Adrenal gland (tissue), 5 donors: Measurements from ENCODE around the gene TM4SF18.

ENCODE experiments used
- POLR2A ChIP-seq, 2 donors: fragments of 450-650 bp; IDR thresholded peaks; one replicate each; pipeline ENCODE4 v1.6.1; 2017; ENCODE audit warnings: antibody characterized with exemption in 2 of 2, mild to moderate bottlenecking in 2 of 2, moderate library complexity in 1 of 2
- TF ChIP-seq, protein P1 (sequence below), 6 experiments: fragments of 450-650 bp in 4 of 6; fragments of 200-600 bp in 2 of 6; sonication (generic) in 1 of 6; IDR thresholded peaks; 1 replicate in 5 of 6; 2 replicates in 1 of 6; pipeline versions ENCODE4 v1.5.1 to v1.8.0; 2016 to 2021; ENCODE audit warnings: antibody characterized with exemption in 6 of 6, mild to moderate bottlenecking in 2 of 6, moderate library complexity in 1 of 6
- donor health status: DM: no; HTN: no; CAD: no.

DNA sequence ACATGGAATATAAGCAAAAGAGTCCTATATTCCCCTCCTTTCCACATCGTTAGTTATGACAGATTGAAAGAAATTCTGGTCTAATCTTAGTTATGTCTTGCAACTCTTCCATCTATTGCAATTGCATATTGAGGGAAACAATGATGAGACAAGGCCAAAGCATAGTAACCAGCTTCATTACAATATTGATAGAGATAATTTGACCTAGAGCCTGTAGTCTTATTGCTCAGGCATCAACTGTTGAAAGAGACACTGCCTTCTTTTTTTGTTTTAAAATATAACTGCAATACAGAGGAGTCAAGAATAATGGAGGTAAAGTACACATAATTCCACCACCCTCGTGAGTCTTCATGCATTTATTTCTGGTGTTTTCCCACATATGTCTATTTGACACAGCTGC lies 2.0 kb downstream of the TM4SF18 start:
- TF ChIP-seq, protein P1, sequence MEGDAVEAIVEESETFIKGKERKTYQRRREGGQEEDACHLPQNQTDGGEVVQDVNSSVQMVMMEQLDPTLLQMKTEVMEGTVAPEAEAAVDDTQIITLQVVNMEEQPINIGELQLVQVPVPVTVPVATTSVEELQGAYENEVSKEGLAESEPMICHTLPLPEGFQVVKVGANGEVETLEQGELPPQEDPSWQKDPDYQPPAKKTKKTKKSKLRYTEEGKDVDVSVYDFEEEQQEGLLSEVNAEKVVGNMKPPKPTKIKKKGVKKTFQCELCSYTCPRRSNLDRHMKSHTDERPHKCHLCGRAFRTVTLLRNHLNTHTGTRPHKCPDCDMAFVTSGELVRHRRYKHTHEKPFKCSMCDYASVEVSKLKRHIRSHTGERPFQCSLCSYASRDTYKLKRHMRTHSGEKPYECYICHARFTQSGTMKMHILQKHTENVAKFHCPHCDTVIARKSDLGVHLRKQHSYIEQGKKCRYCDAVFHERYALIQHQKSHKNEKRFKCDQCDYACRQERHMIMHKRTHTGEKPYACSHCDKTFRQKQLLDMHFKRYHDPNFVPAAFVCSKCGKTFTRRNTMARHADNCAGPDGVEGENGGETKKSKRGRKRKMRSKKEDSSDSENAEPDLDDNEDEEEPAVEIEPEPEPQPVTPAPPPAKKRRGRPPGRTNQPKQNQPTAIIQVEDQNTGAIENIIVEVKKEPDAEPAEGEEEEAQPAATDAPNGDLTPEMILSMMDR (IDR thresholded peaks at IDR 0.05): no peak
- no peak for TF ChIP-seq POLR2A (IDR thresholded peaks at IDR 0.05)
